Ovary (tissue), 9 donors: ENCODE data around the gene NOL9. TPM values are rescaled to one million over a fixed set of nuclear protein-coding genes. Genes with fewer than 3 reads are reported as not detected.

ENCODE experiments used
- DNase-seq, 5 donors: peaks; one replicate each; pipeline ENCODE4 v3.0.0-alpha.2; 2019 to 2020
- H3K27ac ChIP-seq, 2 donors: fragments of 200-600 bp; one replicate each; pipeline versions ENCODE4 v1.5.1 to v1.8.0; 2019 to 2022
- H3K27me3 ChIP-seq: fragments of 200-600 bp; one replicate; pipeline ENCODE4 v1.8.0; 2022
- H3K36me3 ChIP-seq: fragments of 200-600 bp; sonication (generic); one replicate; pipeline ENCODE4 v1.5.1; 2019
- H3K4me1 ChIP-seq: one replicate; pipeline ENCODE4 v1.8.1; 2013; ENCODE audit warnings: mild to moderate bottlenecking, moderate library complexity; ENCODE audit not compliant: insufficient read depth
- H3K4me3 ChIP-seq: fragments of 200-600 bp; sonication (generic); one replicate; pipeline ENCODE4 v1.5.1; 2017
- H3K9me3 ChIP-seq, 2 donors: fragments of 200-600 bp in 1 of 2; sonication (generic) in 1 of 2; one replicate each; pipeline versions ENCODE4 v1.5.1 to v1.8.1; 2013 to 2019; ENCODE audit warnings: mild to moderate bottlenecking in 1 of 2, moderate library complexity in 1 of 2
- CTCF ChIP-seq, 3 donors: fragments of 450-650 bp in 2 of 3; fragments of 200-600 bp in 1 of 3; IDR thresholded peaks; one replicate each; pipeline versions ENCODE4 v1.5.1 to v1.8.0; 2016 to 2022; ENCODE audit warnings: antibody characterized with exemption in 3 of 3, mild to moderate bottlenecking in 1 of 3
- EP300 ChIP-seq: sonication (generic); formaldehyde crosslinking; IDR thresholded peaks from one replicate; pipeline ENCODE4 v1.6.1; 2017; ENCODE audit warnings: antibody characterized with exemption
- POLR2A ChIP-seq: fragments of 450-650 bp; IDR thresholded peaks from one replicate; pipeline ENCODE4 v1.6.1; 2017; ENCODE audit warnings: antibody characterized with exemption, mild to moderate bottlenecking, moderate library complexity
- WGBS, 3 donors: extraction: QIAGEN DNeasy Blood & Tissue Kit in 1 of 3; methylation state at CpG; one replicate each; pipeline versions ENCODE4 v1.1.5 to v1.1.7; 2013 to 2017; 5-methylcytosine and 5-hydroxymethylcytosine counted together
- intact Hi-C, 4 donors: fragments of 100-400 bp; cut with DNase I; formaldehyde crosslinking; loops; one replicate each; pipeline versions ENCODE4 v1.11.0 to v1.15.1; 2022 to 2023
- polyA plus RNA-seq, 2 donors: library from polyadenylated mRNA; stranded (reverse); fragments of 200-250 nt in 1 of 2; fragments of 350-450 nt in 1 of 2; fragmentation: Illumina TruSeq in 1 of 2; extraction: RNeasy Lipid Tissue Mini Kit (QIAGEN cat#74804) in 1 of 2; gene quantifications; one replicate each; pipeline ENCODE4 v1.2.3, GENCODE V29; 2013 to 2014
- total RNA-seq, 7 donors: library from RNA; depleted of rRNA in 2 of 7; stranded (reverse); fragments of >200 nt in 2 of 7; fragmentation: NEBNext Ultra II Directional in 3 of 7; extraction: Animal tissue kit (Norgen Biotek cat#: 25700) in 3 of 7; gene quantifications; one replicate each; pipeline versions ENCODE4 v1.1.0 to v1.2.4, GENCODE V29; 2016 to 2023
- donor health status: DM: no; HTN: no; CAD: no; lungs with moderate emphysema.
- donor health status: DM: no; HTN: no; CAD: no.
- donor health status: Bipolar disorder and iron deficiency.
- donor health status: DM: yes; HTN: yes; CAD: no.
- donor health status: DM: no; HTN: no; CAD: no.
- donor health status: DM: yes; HTN: yes; CAD: no.

The NOL9 gene
- total and polyA plus RNA-seq, 9 donors = 7.2 to 38.9 (median 25.8) TPM

GRCh38 chr1:6535214-6535613 is 19.1 kb downstream of the NOL9 start:
- 66 to 81% (median 75%) methylated on average over 4 of the region's 4 CpGs for WGBS, 3 donors
- no peak overlapping the region for H3K4me3 ChIP-seq
- H3K4me1 ChIP-seq = peaks cover 2% of the 10 kb centered on the region
- H3K9me3 ChIP-seq = no peaks in the 10 kb centered on the region
- no peak for DNase-seq
- intact Hi-C loops = no loop called here
- TF ChIP-seq POLR2A (no peak), CTCF (IDR thresholded peaks at IDR 0.05) (no peak), EP300 (no peak)
- H3K27ac ChIP-seq = no peak overlapping the region
- H3K36me3 ChIP-seq = no peaks in the 10 kb centered on the region
- H3K27me3 ChIP-seq = no peaks in the 10 kb centered on the region

GRCh38 chr1:6534248-6534822 is 20.0 kb downstream of the NOL9 start:
- no peak overlapping the region for H3K27ac ChIP-seq
- WGBS, 3 donors = 86 to 91% (median 90%) methylated on average over 8 of the region's 8 CpGs
- no peaks in the 10 kb centered on the region for H3K27me3 ChIP-seq
- no peak for TF ChIP-seq EP300
- no peak for TF ChIP-seq CTCF (IDR thresholded peaks at IDR 0.05)
- no peak for TF ChIP-seq POLR2A
- H3K36me3 ChIP-seq = no peaks in the 10 kb centered on the region
- H3K4me3 ChIP-seq = no peak overlapping the region
- intact Hi-C loops = no loop called here
- DNase-seq = no peak
- H3K4me1 ChIP-seq = peaks cover 2% of the 10 kb centered on the region
- no peaks in the 10 kb centered on the region for H3K9me3 ChIP-seq

GRCh38 chr1:6531996-6532395 is 22.3 kb downstream of the NOL9 start:
- Histone ChIP-seq H3K27ac (no peak overlapping the region), H3K4me1 (peaks cover 2% of the 10 kb centered on the region), H3K27me3 (no peaks in the 10 kb centered on the region), H3K9me3 (no peaks in the 10 kb centered on the region), H3K36me3 (no peaks in the 10 kb centered on the region), H3K4me3 (no peak overlapping the region)
- intact Hi-C loops = no loop called here
- TF ChIP-seq CTCF (IDR thresholded peaks at IDR 0.05) (no peak), POLR2A (no peak), EP300 (no peak)
- 81 to 88% (median 82%) methylated on average over 5 of the region's 5 CpGs for WGBS, 3 donors
- DNase-seq = no peak

- intact Hi-C loops = no loop called here
- Histone ChIP-seq H3K36me3 (no peaks in the 10 kb centered on the region), H3K4me3 (no peak overlapping the region)
Observed at GRCh38 chr1:6530504-6531160, 23.7 kb downstream of the NOL9 start.

More at GRCh38 chr1:6530504-6531160, 23.7 kb downstream of the NOL9 start:
- H3K27ac ChIP-seq = no peak overlapping the region
- 93 to 95% (median 93%) methylated on average over 13 of the region's 13 CpGs for WGBS, 3 donors
- no peak for TF ChIP-seq EP300
- TF ChIP-seq CTCF (IDR thresholded peaks at IDR 0.05) = no peak
- TF ChIP-seq POLR2A = no peak
- H3K9me3 ChIP-seq = no peaks in the 10 kb centered on the region
- DNase-seq = no peak
- H3K4me1 ChIP-seq = peaks cover 2% of the 10 kb centered on the region
- no peaks in the 10 kb centered on the region for H3K27me3 ChIP-seq
